SK-N-SH treated with all-trans-retinoic acid at 6 μM for 48 hours (cell line): ENCODE measurements around the gene PPP2R5A.

Experiments used
- BACH2 ChIP-seq: fragments of 250-450 bp; sonication (Bioruptor Pico); IDR thresholded peaks from 2 replicates; pipeline ENCODE4 v1.9.0; 2021; ENCODE audit warnings: mild to moderate bottlenecking, borderline replicate concordance
- CSDC2 ChIP-seq: fragments of 250-450 bp; sonication (Bioruptor Pico); IDR thresholded peaks from 2 replicates; pipeline ENCODE4 v1.5.0; 2020; ENCODE audit warnings: mild to moderate bottlenecking, moderate library complexity
- ESRRG ChIP-seq: fragments of 250-450 bp; sonication (Bioruptor Pico); IDR thresholded peaks from 2 replicates; pipeline ENCODE4 v1.6.1; 2021; ENCODE audit warnings: mild to moderate bottlenecking
- GLIS3 ChIP-seq: fragments of 250-450 bp; sonication (Bioruptor Pico); IDR thresholded peaks from 2 replicates; pipeline ENCODE4 v1.5.0; 2020; ENCODE audit warnings: mild to moderate bottlenecking, moderate library complexity
- OSR1 ChIP-seq: fragments of 250-450 bp; sonication (Bioruptor Pico); IDR thresholded peaks from 2 replicates; pipeline ENCODE4 v1.8.0; 2022; ENCODE audit warnings: moderate library complexity, mild to moderate bottlenecking, inconsistent platforms
- SNAI2 ChIP-seq: fragments of 250-450 bp; sonication (Bioruptor Pico); IDR thresholded peaks from 2 replicates; pipeline ENCODE4 v1.5.0; 2020; ENCODE audit warnings: mild to moderate bottlenecking, moderate library complexity
- TCF4 ChIP-seq: fragments of 250-450 bp; sonication (Bioruptor Pico); IDR thresholded peaks from 2 replicates; pipeline ENCODE4 v1.8.0; 2021; ENCODE audit warnings: mild to moderate bottlenecking, moderate library complexity, borderline replicate concordance
- ZFP30 ChIP-seq: fragments of 450-650 bp; formaldehyde crosslinking; IDR thresholded peaks from 2 replicates; pipeline ENCODE4 v1.5.0; 2022; ENCODE audit warnings: mild to moderate bottlenecking, moderate library complexity
- ZNF70 ChIP-seq: fragments of 450-650 bp; formaldehyde crosslinking; IDR thresholded peaks from 2 replicates; pipeline ENCODE4 v1.5.0; 2020; ENCODE audit warnings: mild to moderate bottlenecking, moderate library complexity
- ZNF8 ChIP-seq: fragments of 450-650 bp; formaldehyde crosslinking; IDR thresholded peaks from 2 replicates; pipeline ENCODE4 v1.5.0; 2020; ENCODE audit warnings: mild to moderate bottlenecking, moderate library complexity
- TF ChIP-seq, protein P1 (sequence below): fragments of 250-450 bp; sonication (Bioruptor Pico); IDR thresholded peaks from 2 replicates; pipeline ENCODE4 v1.5.0; 2020; ENCODE audit warnings: mild to moderate bottlenecking, moderate library complexity
- TF ChIP-seq, protein P2 (sequence below): fragments of 250-450 bp; sonication (Bioruptor Pico); IDR thresholded peaks from 2 replicates; pipeline ENCODE4 v1.5.1; 2020; ENCODE audit warnings: low read depth, mild to moderate bottlenecking, moderate library complexity
- TF ChIP-seq, protein P3 (sequence below): fragments of 250-450 bp; sonication (Bioruptor Pico); IDR thresholded peaks from 2 replicates; pipeline ENCODE4 v1.5.1; 2021; ENCODE audit warnings: mild to moderate bottlenecking, moderate library complexity

DNA sequence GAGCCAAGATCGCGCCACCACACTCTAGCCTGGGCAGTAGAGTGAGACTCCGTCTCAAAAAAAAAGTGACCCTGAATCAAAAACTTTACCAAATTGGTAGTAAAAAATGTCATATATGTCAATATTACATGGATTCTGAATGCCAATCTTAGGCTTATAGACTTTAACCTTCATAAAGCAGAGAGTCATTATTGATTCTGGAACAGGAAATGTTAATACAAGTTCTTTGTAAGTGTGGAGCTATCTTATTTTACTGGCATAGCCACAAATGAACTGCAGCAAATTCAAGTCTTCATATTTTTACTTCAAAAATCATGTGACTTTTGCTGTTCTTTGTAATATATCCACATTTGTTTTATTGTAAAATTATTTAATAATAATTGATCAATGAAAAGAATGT is 41.3 kb downstream of the PPP2R5A start:
- no peak for TF ChIP-seq CSDC2 (CRISPR knock-in tag)
- TF ChIP-seq ZFP30 (CRISPR knock-in tag): no peak
- TF ChIP-seq ZNF8 (CRISPR knock-in tag): no peak
- no peak for TF ChIP-seq GLIS3 (CRISPR knock-in tag)
- TF ChIP-seq OSR1 (CRISPR knock-in tag): no peak
- TF ChIP-seq, protein P1, sequence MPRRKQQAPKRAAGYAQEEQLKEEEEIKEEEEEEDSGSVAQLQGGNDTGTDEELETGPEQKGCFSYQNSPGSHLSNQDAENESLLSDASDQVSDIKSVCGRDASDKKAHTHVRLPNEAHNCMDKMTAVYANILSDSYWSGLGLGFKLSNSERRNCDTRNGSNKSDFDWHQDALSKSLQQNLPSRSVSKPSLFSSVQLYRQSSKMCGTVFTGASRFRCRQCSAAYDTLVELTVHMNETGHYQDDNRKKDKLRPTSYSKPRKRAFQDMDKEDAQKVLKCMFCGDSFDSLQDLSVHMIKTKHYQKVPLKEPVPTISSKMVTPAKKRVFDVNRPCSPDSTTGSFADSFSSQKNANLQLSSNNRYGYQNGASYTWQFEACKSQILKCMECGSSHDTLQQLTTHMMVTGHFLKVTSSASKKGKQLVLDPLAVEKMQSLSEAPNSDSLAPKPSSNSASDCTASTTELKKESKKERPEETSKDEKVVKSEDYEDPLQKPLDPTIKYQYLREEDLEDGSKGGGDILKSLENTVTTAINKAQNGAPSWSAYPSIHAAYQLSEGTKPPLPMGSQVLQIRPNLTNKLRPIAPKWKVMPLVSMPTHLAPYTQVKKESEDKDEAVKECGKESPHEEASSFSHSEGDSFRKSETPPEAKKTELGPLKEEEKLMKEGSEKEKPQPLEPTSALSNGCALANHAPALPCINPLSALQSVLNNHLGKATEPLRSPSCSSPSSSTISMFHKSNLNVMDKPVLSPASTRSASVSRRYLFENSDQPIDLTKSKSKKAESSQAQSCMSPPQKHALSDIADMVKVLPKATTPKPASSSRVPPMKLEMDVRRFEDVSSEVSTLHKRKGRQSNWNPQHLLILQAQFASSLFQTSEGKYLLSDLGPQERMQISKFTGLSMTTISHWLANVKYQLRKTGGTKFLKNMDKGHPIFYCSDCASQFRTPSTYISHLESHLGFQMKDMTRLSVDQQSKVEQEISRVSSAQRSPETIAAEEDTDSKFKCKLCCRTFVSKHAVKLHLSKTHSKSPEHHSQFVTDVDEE (CRISPR knock-in tag): no peak
- TF ChIP-seq SNAI2 (CRISPR knock-in tag): no peak
- TF ChIP-seq BACH2 (CRISPR knock-in tag): no peak
- TF ChIP-seq ESRRG (CRISPR knock-in tag): no peak
- TF ChIP-seq, protein P2, sequence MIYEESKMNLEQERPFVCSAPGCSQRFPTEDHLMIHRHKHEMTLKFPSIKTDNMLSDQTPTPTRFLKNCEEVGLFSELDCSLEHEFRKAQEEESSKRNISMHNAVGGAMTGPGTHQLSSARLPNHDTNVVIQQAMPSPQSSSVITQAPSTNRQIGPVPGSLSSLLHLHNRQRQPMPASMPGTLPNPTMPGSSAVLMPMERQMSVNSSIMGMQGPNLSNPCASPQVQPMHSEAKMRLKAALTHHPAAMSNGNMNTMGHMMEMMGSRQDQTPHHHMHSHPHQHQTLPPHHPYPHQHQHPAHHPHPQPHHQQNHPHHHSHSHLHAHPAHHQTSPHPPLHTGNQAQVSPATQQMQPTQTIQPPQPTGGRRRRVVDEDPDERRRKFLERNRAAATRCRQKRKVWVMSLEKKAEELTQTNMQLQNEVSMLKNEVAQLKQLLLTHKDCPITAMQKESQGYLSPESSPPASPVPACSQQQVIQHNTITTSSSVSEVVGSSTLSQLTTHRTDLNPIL (CRISPR knock-in tag): no peak
- TF ChIP-seq ZNF70 (CRISPR knock-in tag): no peak
- TF ChIP-seq, protein P3, sequence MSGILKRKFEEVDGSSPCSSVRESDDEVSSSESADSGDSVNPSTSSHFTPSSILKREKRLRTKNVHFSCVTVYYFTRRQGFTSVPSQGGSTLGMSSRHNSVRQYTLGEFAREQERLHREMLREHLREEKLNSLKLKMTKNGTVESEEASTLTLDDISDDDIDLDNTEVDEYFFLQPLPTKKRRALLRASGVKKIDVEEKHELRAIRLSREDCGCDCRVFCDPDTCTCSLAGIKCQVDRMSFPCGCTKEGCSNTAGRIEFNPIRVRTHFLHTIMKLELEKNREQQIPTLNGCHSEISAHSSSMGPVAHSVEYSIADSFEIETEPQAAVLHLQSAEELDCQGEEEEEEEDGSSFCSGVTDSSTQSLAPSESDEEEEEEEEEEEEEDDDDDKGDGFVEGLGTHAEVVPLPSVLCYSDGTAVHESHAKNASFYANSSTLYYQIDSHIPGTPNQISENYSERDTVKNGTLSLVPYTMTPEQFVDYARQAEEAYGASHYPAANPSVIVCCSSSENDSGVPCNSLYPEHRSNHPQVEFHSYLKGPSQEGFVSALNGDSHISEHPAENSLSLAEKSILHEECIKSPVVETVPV (CRISPR knock-in tag): no peak
- TF ChIP-seq TCF4 (CRISPR knock-in tag): no peak
